Gastroesophageal sphincter (tissue), 4 donors: ENCODE measurements around the gene CHST15. TPM values are rescaled to one million over a fixed set of nuclear protein-coding genes. Genes with fewer than 3 reads are reported as not detected.

Source experiments
- ATAC-seq: fragments of 150-250 bp; one replicate; pipeline ENCODE4 v1.9.1; 2016; ENCODE audit warnings: mild to moderate bottlenecking, moderate library complexity
- H3K27ac ChIP-seq, 4 donors: fragments of 200-600 bp; sonication (generic) in 3 of 4; 1 replicate in 3 of 4; 2 replicates in 1 of 4; pipeline ENCODE4 v1.5.1; 2016 to 2019
- H3K27me3 ChIP-seq: fragments of 200-600 bp; sonication (generic); one replicate; pipeline ENCODE4 v1.5.1; 2019
- H3K36me3 ChIP-seq, 2 donors: fragments of 200-600 bp; sonication (generic); one replicate each; pipeline ENCODE4 v1.5.1; 2019; ENCODE audit warnings: control low read depth in 1 of 2
- H3K4me1 ChIP-seq, 3 donors: fragments of 200-600 bp; sonication (generic); 1 replicate in 2 of 3; 2 replicates in 1 of 3; pipeline ENCODE4 v1.5.1; 2016 to 2019; ENCODE audit warnings: control low read depth in 2 of 3
- H3K4me3 ChIP-seq, 2 donors: fragments of 200-600 bp; sonication (generic); one replicate each; pipeline ENCODE4 v1.5.1; 2019; ENCODE audit warnings: mild to moderate bottlenecking in 1 of 2, moderate library complexity in 1 of 2
- H3K9me3 ChIP-seq, 3 donors: fragments of 200-600 bp; sonication (generic); one replicate each; pipeline ENCODE4 v1.5.1; 2017 to 2019; ENCODE audit warnings: control low read depth in 2 of 3
- CTCF ChIP-seq, 4 experiments: fragments of 200-600 bp in 2 of 4; fragments of 450-650 bp in 2 of 4; sonication (generic) in 1 of 4; IDR thresholded peaks; one replicate each; pipeline ENCODE4 v1.5.1; 2017 to 2019; ENCODE audit warnings: antibody characterized with exemption in 4 of 4, mild to moderate bottlenecking in 2 of 4, moderate library complexity in 2 of 4
- EP300 ChIP-seq: sonication (generic); formaldehyde crosslinking; IDR thresholded peaks from one replicate; pipeline ENCODE4 v1.6.1; 2017; ENCODE audit warnings: antibody characterized with exemption, mild to moderate bottlenecking
- POLR2A ChIP-seq, 2 donors: fragments of 450-650 bp; IDR thresholded peaks; one replicate each; pipeline ENCODE4 v1.6.1; 2017; ENCODE audit warnings: antibody characterized with exemption in 2 of 2, mild to moderate bottlenecking in 2 of 2, moderate library complexity in 1 of 2
- POLR2AphosphoS5 ChIP-seq: sonication (generic); formaldehyde crosslinking; IDR thresholded peaks from one replicate; pipeline ENCODE4 v1.6.1; 2017; ENCODE audit warnings: antibody characterized with exemption
- WGBS, 2 donors: methylation state at CpG; one replicate each; pipeline ENCODE4 v1.1.5; 2018; ENCODE audit warnings: low coverage in 1 of 2; 5-methylcytosine and 5-hydroxymethylcytosine counted together
- total RNA-seq, 4 donors: library from RNA; depleted of rRNA; stranded (reverse); fragments of >200 nt; gene quantifications; one replicate each; pipeline ENCODE4 v1.1.0, GENCODE V29; 2016

The CHST15 gene
- total RNA-seq, 4 donors from 2014 or later: 63.5 to 87.5 (median 74.3) TPM

- TF ChIP-seq CTCF (IDR thresholded peaks at IDR 0.05): no peak
- no peak for TF ChIP-seq EP300
- no peak for TF ChIP-seq POLR2AphosphoS5
- TF ChIP-seq POLR2A (IDR thresholded peaks at IDR 0.05): no peak
Observed at GRCh38 chr10:124081547-124082140, 11.8 kb downstream of the CHST15 start.

GRCh38 chr10:124079864-124080263 lies 13.5 kb downstream of the CHST15 start:
- H3K27ac ChIP-seq: peak overlapping the region in 3 of 4 donors; percentile 21 to 56 (median 50)
- no peak for ATAC-seq
- WGBS, 2 donors: 31 to 69% methylated on average over 2 to 5 of the region's 9 CpGs
- TF ChIP-seq CTCF (IDR thresholded peaks at IDR 0.05): no peak
- no peak for TF ChIP-seq EP300
- TF ChIP-seq POLR2A (IDR thresholded peaks at IDR 0.05): no peak
- H3K9me3 ChIP-seq: no peaks in the 10 kb centered on the region
- no peak overlapping the region for H3K4me3 ChIP-seq
- H3K4me1 ChIP-seq: peaks cover 5 to 93% (median 17%) of the 10 kb centered on the region in 3 donors
- H3K27me3 ChIP-seq: no peaks in the 10 kb centered on the region
- no peaks in the 10 kb centered on the region for H3K36me3 ChIP-seq

More at GRCh38 chr10:124081547-124082140, 11.8 kb downstream of the CHST15 start:
- WGBS, 2 donors: 56 to 84% methylated on average over 4 to 10 of the region's 13 CpGs
- ATAC-seq: no peak
- Histone ChIP-seq H3K27ac (peak overlapping the region in 1 of 4 donors; percentile 14), H3K4me1 (peaks cover 0 to 93% (median 15%) of the 10 kb centered on the region in 3 donors), H3K9me3 (no peaks in the 10 kb centered on the region), H3K36me3 (no peaks in the 10 kb centered on the region), H3K27me3 (no peaks in the 10 kb centered on the region), H3K4me3 (no peak overlapping the region)

- H3K27ac ChIP-seq: peak overlapping the region in 2 of 4 donors; percentile 21 to 69
Observed at GRCh38 chr10:124078714-124079113, 14.7 kb downstream of the CHST15 start.

GRCh38 chr10:124078028-124078427 lies 15.4 kb downstream of the CHST15 start:
- Histone ChIP-seq H3K27me3 (no peaks in the 10 kb centered on the region), H3K4me3 (no peak overlapping the region), H3K9me3 (no peaks in the 10 kb centered on the region), H3K36me3 (no peaks in the 10 kb centered on the region), H3K4me1 (peaks cover 5 to 91% (median 23%) of the 10 kb centered on the region in 3 donors), H3K27ac (peak overlapping the region in 3 of 4 donors; percentile 21 to 69 (median 53))
- WGBS, 2 donors: 63% methylated on average over 3 of the region's 4 CpGs; no CpG with 5 or more reads in 1 of the 2 donors
- no peak for ATAC-seq
- TF ChIP-seq EP300: no peak
- no peak for TF ChIP-seq POLR2A (IDR thresholded peaks at IDR 0.05)
- TF ChIP-seq CTCF (IDR thresholded peaks at IDR 0.05): no peak
- no peak for TF ChIP-seq POLR2AphosphoS5

More at GRCh38 chr10:124078714-124079113, 14.7 kb downstream of the CHST15 start:
- Histone ChIP-seq H3K36me3 (no peaks in the 10 kb centered on the region), H3K4me1 (peaks cover 5 to 93% (median 23%) of the 10 kb centered on the region in 3 donors), H3K27me3 (no peaks in the 10 kb centered on the region), H3K4me3 (no peak overlapping the region), H3K9me3 (no peaks in the 10 kb centered on the region)
- TF ChIP-seq POLR2AphosphoS5 (no peak), EP300 (no peak), POLR2A (IDR thresholded peaks at IDR 0.05) (no peak), CTCF (IDR thresholded peaks at IDR 0.05) (no peak)
- peak; percentile 52 for ATAC-seq
